Muscle layer of colon (tissue), 2 donors: ENCODE data around the gene METTL25B.

Experiments used
- H3K27ac ChIP-seq: one replicate; pipeline ENCODE4 v1.7.0; 2013; ENCODE audit warnings: low read depth, mild to moderate bottlenecking, low read length, moderate library complexity
- H3K27me3 ChIP-seq, 2 donors: one replicate each; pipeline ENCODE4 v1.7.0; 2013; ENCODE audit warnings: low read length in 2 of 2, mild to moderate bottlenecking in 2 of 2; ENCODE audit not compliant: insufficient read depth in 2 of 2, control insufficient read depth in 1 of 2
- H3K36me3 ChIP-seq: one replicate; pipeline ENCODE4 v1.7.0; 2013; ENCODE audit warnings: mild to moderate bottlenecking, low read length; ENCODE audit not compliant: insufficient read depth
- H3K4me1 ChIP-seq: one replicate; pipeline ENCODE4 v1.7.0; 2013; ENCODE audit warnings: mild to moderate bottlenecking, low read length; ENCODE audit not compliant: insufficient read depth
- H3K4me3 ChIP-seq, 2 donors: one replicate each; pipeline ENCODE4 v1.7.0; 2013; ENCODE audit warnings: low read length in 2 of 2, low read depth in 1 of 2, mild to moderate bottlenecking in 1 of 2, moderate library complexity in 1 of 2
- H3K9ac ChIP-seq: one replicate; pipeline ENCODE4 v1.7.0; 2013; ENCODE audit warnings: low read length
- H3K9me3 ChIP-seq: one replicate; pipeline ENCODE4 v1.7.0; 2013; ENCODE audit warnings: mild to moderate bottlenecking, low read length
- donor health status: abdominal sarcoma.
- donor health status: Adenocarcinoma of cecum.

METTL25B gene

DNA sequence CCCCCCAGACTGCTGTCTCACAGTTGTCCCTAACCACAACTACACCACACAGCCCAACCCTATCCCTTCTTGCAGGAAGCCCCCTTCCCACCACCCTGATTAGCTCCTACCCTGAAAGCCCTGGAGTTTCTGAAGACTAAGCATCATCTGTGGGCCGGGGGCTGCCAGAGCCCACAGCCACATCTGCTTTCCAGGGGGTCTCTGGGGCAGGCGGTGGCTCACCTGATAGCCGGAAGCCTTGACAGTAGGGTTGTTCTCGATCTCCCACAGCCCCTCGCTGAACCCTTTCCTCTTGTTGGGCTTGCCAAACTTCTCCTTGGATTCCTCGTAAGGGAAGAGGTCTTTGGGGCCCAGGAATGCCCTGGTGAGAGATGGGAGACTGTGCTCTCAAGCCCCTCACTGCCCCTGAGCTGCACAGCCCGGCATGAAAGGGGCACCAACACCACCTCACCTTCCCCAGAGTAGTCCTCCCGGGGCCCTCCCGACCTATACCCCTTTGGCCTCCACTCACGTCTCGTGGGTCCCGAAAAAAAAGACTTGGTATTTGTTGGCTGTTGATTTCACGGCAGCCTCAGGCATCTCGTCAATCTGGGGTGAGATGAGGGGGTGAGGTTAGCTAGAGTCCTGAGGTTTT lies 16.6 kb downstream of the METTL25B start:
- Histone ChIP-seq H3K4me1 (peaks cover 52% of the 10 kb centered on the region), H3K36me3 (peaks cover 34% of the 10 kb centered on the region), H3K9me3 (no peaks in the 10 kb centered on the region), H3K27ac (peak overlapping the region; percentile 16), H3K27me3 (no peaks in the 10 kb centered on the region), H3K9ac (no peak overlapping the region), H3K4me3 (no peak overlapping the region)

DNA sequence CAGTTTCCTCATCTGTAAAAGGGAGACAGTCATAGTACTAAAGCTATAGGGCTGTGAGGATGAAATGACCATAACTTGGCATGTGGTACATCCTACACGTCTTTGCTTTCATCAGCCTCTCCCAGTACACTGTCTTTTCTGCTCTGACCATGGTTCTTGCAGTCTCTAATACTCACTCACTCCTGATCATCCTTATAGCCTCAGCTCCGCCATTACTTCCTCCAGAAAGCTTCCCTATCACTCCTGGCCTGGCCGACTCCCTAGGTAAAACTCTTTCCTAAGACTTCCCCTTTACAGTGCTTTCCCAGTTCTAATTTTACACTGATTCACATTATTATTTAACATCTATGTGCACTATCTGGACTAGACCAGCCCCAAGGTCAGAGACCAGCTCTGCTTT lies 17.6 kb downstream of the METTL25B start:
- H3K27ac ChIP-seq = peak overlapping the region; percentile 98
- H3K4me1 ChIP-seq = peaks cover 45% of the 10 kb centered on the region
- H3K27me3 ChIP-seq = no peaks in the 10 kb centered on the region
- H3K9ac ChIP-seq = peak overlapping the region; percentile 54
- H3K4me3 ChIP-seq = peak overlapping the region in 1 of 2 donors; percentile 88
- H3K9me3 ChIP-seq = no peaks in the 10 kb centered on the region
- peaks cover 34% of the 10 kb centered on the region for H3K36me3 ChIP-seq

DNA sequence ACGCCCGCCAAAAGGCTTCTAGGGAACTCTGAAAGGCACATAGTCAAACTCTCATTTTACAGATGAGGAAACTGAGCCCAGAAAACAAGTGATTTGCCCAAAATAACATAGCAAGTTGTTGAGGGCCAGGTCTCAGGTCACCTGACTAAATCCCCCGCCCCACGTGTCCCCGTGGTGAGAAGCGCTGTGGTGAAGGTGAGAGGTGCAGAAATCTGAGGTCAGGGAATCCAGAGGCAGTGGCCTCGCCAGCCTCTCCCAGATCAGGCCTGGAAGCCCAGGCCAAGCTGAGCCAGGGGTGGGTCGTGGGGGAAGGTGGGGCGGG lies 18.1 kb downstream of the METTL25B start:
- Histone ChIP-seq H3K4me1 (peaks cover 44% of the 10 kb centered on the region), H3K27me3 (no peaks in the 10 kb centered on the region), H3K36me3 (peaks cover 34% of the 10 kb centered on the region), H3K9me3 (no peaks in the 10 kb centered on the region), H3K9ac (peak overlapping the region; percentile 54), H3K4me3 (peak overlapping the region; percentile 59 to 88), H3K27ac (peak overlapping the region; percentile 98)

DNA sequence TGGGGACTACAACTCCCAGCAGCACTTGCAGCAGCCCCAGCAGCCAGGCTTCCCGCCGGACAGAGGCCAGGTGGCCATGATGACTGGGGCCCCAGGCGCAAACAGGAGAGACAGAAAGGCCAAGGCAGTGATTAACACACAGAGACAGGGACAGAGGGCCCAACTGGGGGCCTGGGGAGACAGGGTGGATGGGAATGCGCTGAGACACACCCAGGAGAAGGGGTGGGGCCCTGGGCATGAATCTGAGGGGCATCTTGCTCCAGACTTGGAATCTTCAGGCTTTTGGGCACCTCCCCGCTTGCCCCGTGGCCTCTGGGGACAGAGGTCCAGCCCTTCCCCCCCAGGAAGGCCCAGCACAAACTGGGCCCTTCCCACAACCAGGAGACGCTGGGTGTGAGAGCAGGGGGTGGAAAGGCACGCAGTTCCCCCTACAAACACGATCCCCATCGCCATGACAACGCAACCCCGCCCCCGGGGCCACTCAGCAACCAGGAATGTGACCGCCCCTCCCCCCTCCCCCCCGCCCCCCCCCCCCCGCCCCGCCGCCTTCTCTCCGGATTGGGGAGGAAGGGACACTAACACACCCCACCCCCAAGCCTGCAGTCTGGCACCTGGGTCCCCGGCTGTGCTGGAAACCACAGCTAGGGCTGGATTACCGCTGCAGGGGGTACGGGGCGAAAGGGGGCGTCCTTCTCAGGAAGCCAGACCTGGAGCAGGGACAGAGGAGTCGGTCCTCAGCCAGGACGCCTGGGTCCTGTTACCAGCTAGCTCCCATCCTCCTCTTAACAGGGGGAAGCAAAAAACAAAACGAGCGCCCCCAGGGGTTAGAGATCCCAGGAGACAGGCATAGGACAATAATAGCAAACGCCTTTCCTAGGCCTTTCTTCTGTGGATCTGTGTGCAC lies 18.7 kb downstream of the METTL25B start:
- Histone ChIP-seq H3K9ac (peak overlapping the region; percentile 93), H3K27me3 (no peaks in the 10 kb centered on the region), H3K4me1 (peaks cover 39% of the 10 kb centered on the region)

DNA sequence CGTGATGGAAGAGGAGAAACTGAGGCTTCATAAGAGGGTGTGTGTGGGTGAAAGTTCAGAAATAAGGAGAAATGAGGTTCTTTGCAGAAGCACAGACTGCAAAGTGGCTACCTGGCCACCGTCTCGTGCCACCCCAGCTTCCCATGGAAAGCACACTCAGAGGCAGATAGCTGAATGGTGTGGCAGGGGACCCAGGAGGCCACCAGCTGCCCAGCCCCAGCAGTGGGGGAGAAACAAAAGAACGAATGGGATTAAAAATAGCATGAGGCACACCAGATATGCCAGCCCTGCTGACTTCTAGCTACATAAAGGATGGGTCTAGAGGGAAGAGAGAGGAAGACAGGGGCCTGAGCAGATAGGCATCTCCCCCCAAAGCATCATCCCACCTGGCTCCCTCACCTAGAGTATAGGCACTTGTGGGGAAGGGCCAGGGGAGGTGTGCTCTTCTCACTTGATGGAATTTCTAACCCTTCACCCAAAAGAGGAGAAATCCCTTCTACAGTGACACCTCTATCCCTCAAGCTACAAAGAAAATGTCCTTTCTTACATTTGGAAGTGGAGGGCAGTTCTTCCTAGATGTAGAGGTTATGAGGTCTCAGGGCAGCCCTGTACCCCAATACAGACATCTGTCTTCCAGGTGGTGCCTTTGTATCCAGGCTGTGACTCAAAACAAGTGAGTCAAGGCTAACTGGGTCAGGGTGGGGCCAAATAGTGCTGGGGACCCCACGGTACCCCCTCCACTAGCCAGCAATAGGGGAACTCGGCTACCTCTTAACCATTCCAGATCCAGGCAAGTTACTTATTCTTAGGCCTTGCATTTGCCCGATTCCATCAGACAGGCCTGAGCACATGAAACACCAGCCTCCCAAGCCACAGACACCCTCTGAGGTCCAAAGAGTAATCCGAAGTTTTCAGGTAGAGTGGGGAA lies 19.7 kb downstream of the METTL25B start:
- H3K4me1 ChIP-seq = peaks cover 46% of the 10 kb centered on the region
- H3K9me3 ChIP-seq = no peaks in the 10 kb centered on the region
- peak overlapping the region; percentile 98 for H3K27ac ChIP-seq
- peak overlapping the region; percentile 33 to 90 for H3K4me3 ChIP-seq
- H3K27me3 ChIP-seq = no peaks in the 10 kb centered on the region
- H3K9ac ChIP-seq = peak overlapping the region; percentile 93
- H3K36me3 ChIP-seq = peaks cover 21% of the 10 kb centered on the region

More for the DNA sequence above, 18.7 kb downstream of the METTL25B start:
- H3K36me3 ChIP-seq = peaks cover 31% of the 10 kb centered on the region
- H3K27ac ChIP-seq = peak overlapping the region; percentile 98
- H3K9me3 ChIP-seq = no peaks in the 10 kb centered on the region
- H3K4me3 ChIP-seq = peak overlapping the region; percentile 59 to 90

DNA sequence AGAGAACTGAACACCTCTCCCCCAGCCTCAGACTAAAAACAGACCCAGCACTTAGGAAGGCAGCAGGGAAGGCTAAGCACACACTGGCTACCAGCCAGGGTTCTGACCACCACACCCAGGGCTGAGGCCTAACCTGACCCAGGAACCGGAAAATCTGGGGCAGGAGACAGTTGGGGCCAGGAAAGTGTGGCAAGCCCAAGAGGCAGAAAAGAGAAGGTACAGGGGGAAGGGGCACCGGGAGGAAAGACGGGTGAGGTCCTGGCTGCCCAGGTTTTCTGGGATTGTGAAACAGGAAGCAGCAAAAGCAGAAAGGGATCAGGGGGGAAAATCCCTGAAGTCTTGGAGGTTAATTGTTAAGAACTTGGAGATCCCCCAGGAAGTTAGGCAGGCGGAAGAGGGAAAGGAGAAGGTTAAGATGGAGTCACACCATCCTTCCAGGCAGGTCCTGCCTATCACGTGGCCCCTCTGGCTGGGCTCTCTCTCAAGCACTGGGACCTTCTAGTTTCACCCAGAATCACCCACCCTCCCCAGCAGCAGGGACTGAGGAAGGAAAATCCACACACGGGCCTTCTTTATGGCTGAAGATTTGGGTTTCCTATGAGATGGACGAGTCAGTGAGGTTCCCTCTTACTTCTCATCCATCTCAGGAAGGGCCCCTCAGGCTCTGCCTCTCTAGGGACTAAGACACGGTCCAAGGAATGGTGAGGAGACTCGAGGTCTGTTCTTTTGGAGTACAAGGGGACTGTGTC lies 20.6 kb downstream of the METTL25B start:
- H3K27ac ChIP-seq = peak overlapping the region; percentile 98
- peaks cover 50% of the 10 kb centered on the region for H3K4me1 ChIP-seq
- peaks cover 13% of the 10 kb centered on the region for H3K36me3 ChIP-seq
- no peaks in the 10 kb centered on the region for H3K27me3 ChIP-seq
- no peaks in the 10 kb centered on the region for H3K9me3 ChIP-seq
- H3K9ac ChIP-seq = peak overlapping the region; percentile 93
- H3K4me3 ChIP-seq = peak overlapping the region; percentile 43 to 90

DNA sequence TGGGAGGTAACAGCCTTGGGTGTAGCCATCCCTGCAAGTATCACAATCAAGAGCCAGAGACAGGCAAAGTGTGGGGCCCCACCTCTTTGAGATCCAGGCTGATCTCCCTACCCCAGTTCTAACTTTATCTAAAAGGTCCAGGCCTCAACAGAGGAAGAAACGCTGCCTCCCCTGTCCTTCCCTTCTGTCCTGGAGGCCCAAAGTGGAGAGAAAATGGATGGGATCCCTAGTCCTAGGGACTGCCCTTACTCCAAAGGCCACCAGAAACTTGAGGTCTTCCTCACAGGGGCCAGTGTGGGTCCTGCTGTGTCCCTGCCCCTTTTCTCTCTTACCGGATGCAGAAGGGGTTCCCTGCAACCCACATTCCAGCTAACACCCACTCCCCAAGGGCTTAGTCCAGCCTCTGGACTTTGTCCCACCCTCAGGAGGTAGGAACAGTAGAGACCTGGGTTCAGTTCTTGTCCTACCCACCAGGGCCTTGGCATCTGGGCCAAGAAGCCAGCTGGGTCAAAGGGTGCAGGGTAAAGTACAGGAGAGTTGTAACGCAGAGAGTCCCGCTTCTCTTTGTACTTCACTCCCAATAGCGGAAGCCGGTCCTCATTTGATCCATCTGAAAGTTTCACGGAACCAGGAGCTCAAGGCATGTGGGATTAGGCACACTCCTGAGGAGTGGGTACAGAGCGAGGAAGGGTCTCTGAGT lies 21.3 kb downstream of the METTL25B start:
- Histone ChIP-seq H3K4me1 (peaks cover 50% of the 10 kb centered on the region), H3K27ac (peak overlapping the region; percentile 98), H3K9ac (peak overlapping the region; percentile 93), H3K9me3 (no peaks in the 10 kb centered on the region), H3K4me3 (peak overlapping the region; percentile 43 to 90), H3K27me3 (no peaks in the 10 kb centered on the region), H3K36me3 (peaks cover 7% of the 10 kb centered on the region)

DNA sequence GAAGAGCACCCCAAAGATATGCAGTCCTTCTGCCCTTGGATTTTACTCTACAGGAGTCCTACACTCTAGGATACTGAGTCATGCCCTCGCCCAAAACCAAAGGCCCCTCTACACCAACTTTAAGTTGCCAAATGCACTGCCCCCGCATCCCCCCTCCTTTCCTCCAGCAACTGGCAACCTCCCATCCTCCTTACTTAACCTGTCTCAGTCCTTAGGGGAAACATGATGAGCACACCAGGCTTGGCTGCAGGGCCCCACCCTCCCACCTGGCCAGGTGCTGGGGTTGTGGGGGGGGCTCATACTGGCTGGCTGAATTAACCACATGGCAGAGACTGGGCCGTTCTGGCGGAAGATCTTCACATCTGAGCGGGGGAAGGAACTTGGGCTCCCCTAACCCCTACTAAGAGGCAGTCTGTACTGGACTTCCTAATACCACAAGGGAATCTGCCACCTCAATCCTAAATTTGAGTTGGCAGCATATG lies 22.0 kb downstream of the METTL25B start:
- Histone ChIP-seq H3K4me3 (peak overlapping the region; percentile 90 to 96), H3K4me1 (peaks cover 49% of the 10 kb centered on the region), H3K36me3 (peaks cover under 1% of the 10 kb centered on the region), H3K27me3 (no peaks in the 10 kb centered on the region), H3K9me3 (no peaks in the 10 kb centered on the region), H3K9ac (peak overlapping the region; percentile 93), H3K27ac (peak overlapping the region; percentile 98)

DNA sequence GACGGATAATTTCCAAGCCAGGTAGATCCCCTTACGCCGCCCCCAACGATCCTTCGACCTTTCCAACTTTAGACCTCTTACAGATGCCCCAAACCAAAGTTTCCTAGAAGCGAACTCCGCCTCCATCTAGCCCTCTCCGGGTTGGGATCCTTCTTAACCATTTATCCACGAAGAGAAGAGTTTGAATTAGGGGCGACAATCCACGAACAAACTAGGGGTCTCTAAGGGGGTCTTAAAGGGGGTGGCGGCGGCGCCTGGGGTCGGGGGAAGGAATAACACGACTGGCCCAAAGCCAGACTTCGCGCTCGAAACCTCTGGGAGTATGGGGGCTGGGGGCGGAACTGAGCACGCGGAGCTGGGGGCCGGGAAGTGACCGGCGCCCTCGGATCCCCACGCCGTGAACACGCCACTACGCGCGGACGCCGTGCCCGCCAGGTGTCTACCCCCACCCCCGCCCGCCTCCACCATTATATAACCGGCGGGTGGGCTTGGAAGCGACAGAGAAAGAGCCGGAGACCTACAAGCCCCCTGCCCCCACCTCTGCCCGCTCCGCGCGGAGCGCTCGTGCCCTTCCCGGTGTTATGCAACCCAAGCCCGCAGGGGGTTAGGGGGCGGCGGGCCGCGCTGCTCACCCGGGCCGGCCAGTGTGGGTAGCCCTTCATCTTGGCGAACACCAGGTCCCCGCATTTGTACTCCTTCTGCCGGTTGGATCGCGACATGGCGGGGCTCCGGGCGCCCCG lies 22.6 kb downstream of the METTL25B start:
- Histone ChIP-seq H3K27me3 (no peaks in the 10 kb centered on the region), H3K9ac (peak overlapping the region; percentile 93), H3K36me3 (no peaks in the 10 kb centered on the region), H3K4me3 (peak overlapping the region; percentile 90 to 96), H3K4me1 (peaks cover 43% of the 10 kb centered on the region), H3K27ac (peak overlapping the region; percentile 98), H3K9me3 (no peaks in the 10 kb centered on the region)

DNA sequence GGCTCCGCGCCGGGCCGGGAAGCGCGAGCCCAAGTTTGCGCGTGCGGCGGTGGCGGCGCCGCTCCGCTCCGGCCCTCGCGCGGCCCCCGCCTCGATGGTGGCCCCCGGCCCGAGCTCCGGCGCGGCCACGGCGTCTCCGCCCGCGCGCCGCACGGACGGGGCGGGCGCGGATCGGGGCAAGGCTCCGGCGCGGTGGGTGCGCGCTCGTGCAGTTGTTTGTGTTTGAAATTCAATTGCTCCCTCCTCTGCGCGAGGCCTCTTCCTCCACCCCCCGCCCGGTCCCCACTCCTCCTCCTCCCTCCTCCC lies 23.1 kb downstream of the METTL25B start, which contains the start of gene HDGF:
Gene HDGF, minus strand, starts transcription at position 225 of the 306 bp plus-strand sequence. CDS start 246 bp downstream, outside the sequence.
- H3K9ac ChIP-seq = peak within 1 kb of the TSS; percentile 93
- H3K27me3 ChIP-seq = no peaks in the 10 kb centered on the region
- H3K4me1 ChIP-seq = peaks cover 38% of the 10 kb centered on the region
- H3K9me3 ChIP-seq = no peaks in the 10 kb centered on the region
- H3K4me3 ChIP-seq = peak within 1 kb of the TSS; percentile 90 to 96
- H3K27ac ChIP-seq = peak within 1 kb of the TSS; percentile 99
- no peaks in the 10 kb centered on the region for H3K36me3 ChIP-seq
